Measurements from ENCODE around the gene SCN4B.
"Not testable (repeated sequence)": the region's sequence is repeated elsewhere in the genome, so short reads cannot be mapped to it uniquely, and the experiment has no call there.

The SCN4B gene

GRCh38 chr11:118183691-118184090 is 31.1 kb upstream of the SCN4B start:
- H3K27ac Mint-ChIP-seq; H3K4me3 Mint-ChIP-seq; H3K36me3 Mint-ChIP-seq (ENCODE audit: low read depth); DNase-seq; H3K9me3 Mint-ChIP-seq; H3K4me1 Mint-ChIP-seq (ENCODE audit: low read depth): not testable (repeated sequence)
- H3K27me3 Mint-ChIP-seq: peaks cover 13% of the 10 kb centered on the region

- no peaks in the 10 kb centered on the region for H3K36me3 Mint-ChIP-seq (ENCODE audit: low read depth)
- H3K4me3 Mint-ChIP-seq: no peak overlapping the region
- no peak for DNase-seq
- peaks cover 3% of the 10 kb centered on the region for H3K27me3 Mint-ChIP-seq
- H3K9me3 Mint-ChIP-seq: no peaks in the 10 kb centered on the region
- no peak overlapping the region for H3K27ac Mint-ChIP-seq
- no peaks in the 10 kb centered on the region for H3K4me1 Mint-ChIP-seq (ENCODE audit: low read depth)
These were observed 27.7 kb upstream of the SCN4B start for GRCh38 chr11:118180300-118180703.

- Mint-ChIP-seq H3K4me3 (no peak overlapping the region), H3K27ac (no peak overlapping the region), H3K4me1 (ENCODE audit: low read depth) (peaks cover 2% of the 10 kb centered on the region), H3K36me3 (ENCODE audit: low read depth) (no peaks in the 10 kb centered on the region), H3K27me3 (no peaks in the 10 kb centered on the region), H3K9me3 (no peaks in the 10 kb centered on the region)
- DNase-seq: no peak
These were observed 24.1 kb upstream of the SCN4B start for GRCh38 chr11:118176778-118177134.

GRCh38 chr11:118175993-118176777 is 23.6 kb upstream of the SCN4B start, which contains the start of gene SCN2B:
Gene SCN2B, minus strand, starts transcription at chr11:118176639. Its CDS starts 208 bp downstream, at chr11:118176431.
- H3K27ac Mint-ChIP-seq: no peak within 1 kb of the TSS

GRCh38 chr11:118175031-118175992 is 22.7 kb upstream of the SCN4B start:
- H3K27me3 Mint-ChIP-seq: no peaks in the 10 kb centered on the region
- no peak overlapping the region for H3K4me3 Mint-ChIP-seq
- no peaks in the 10 kb centered on the region for H3K36me3 Mint-ChIP-seq (ENCODE audit: low read depth)
- no peak overlapping the region for H3K27ac Mint-ChIP-seq
- H3K4me1 Mint-ChIP-seq (ENCODE audit: low read depth): peaks cover 4% of the 10 kb centered on the region
- DNase-seq: no peak
- no peaks in the 10 kb centered on the region for H3K9me3 Mint-ChIP-seq

More at GRCh38 chr11:118175993-118176777, 23.6 kb upstream of the SCN4B start, which contains the start of gene SCN2B:
- no peaks in the 10 kb centered on the region for H3K36me3 Mint-ChIP-seq (ENCODE audit: low read depth)
- H3K4me1 Mint-ChIP-seq (ENCODE audit: low read depth): peaks cover 4% of the 10 kb centered on the region
- H3K27me3 Mint-ChIP-seq: no peaks in the 10 kb centered on the region
- no peak for DNase-seq
- H3K4me3 Mint-ChIP-seq: no peak within 1 kb of the TSS
- H3K9me3 Mint-ChIP-seq: no peaks in the 10 kb centered on the region

GRCh38 chr11:118174006-118174567 is 21.5 kb upstream of the SCN4B start:
- Mint-ChIP-seq H3K27me3 (no peaks in the 10 kb centered on the region), H3K27ac (no peak overlapping the region), H3K36me3 (ENCODE audit: low read depth) (no peaks in the 10 kb centered on the region), H3K4me1 (ENCODE audit: low read depth) (peaks cover 4% of the 10 kb centered on the region), H3K4me3 (no peak overlapping the region), H3K9me3 (no peaks in the 10 kb centered on the region)
- no peak for DNase-seq

- H3K4me1 Mint-ChIP-seq (ENCODE audit: low read depth): peaks cover 4% of the 10 kb centered on the region
- no peak overlapping the region for H3K27ac Mint-ChIP-seq
- H3K36me3 Mint-ChIP-seq (ENCODE audit: low read depth): no peaks in the 10 kb centered on the region
- no peak for DNase-seq
- no peak overlapping the region for H3K4me3 Mint-ChIP-seq
- H3K27me3 Mint-ChIP-seq: peaks cover 2% of the 10 kb centered on the region
- no peaks in the 10 kb centered on the region for H3K9me3 Mint-ChIP-seq
These were observed 19.7 kb upstream of the SCN4B start for GRCh38 chr11:118172356-118172755.

GRCh38 chr11:118171269-118172062 is 18.8 kb upstream of the SCN4B start:
- no peaks in the 10 kb centered on the region for H3K9me3 Mint-ChIP-seq
- H3K4me1 Mint-ChIP-seq (ENCODE audit: low read depth): peaks cover 4% of the 10 kb centered on the region
- peaks cover 2% of the 10 kb centered on the region for H3K27me3 Mint-ChIP-seq
- peak; percentile 82 for DNase-seq
- no peaks in the 10 kb centered on the region for H3K36me3 Mint-ChIP-seq (ENCODE audit: low read depth)
- no peak overlapping the region for H3K27ac Mint-ChIP-seq
- H3K4me3 Mint-ChIP-seq: no peak overlapping the region

- H3K27ac Mint-ChIP-seq: no peak overlapping the region
- peaks cover 2% of the 10 kb centered on the region for H3K27me3 Mint-ChIP-seq
- H3K9me3 Mint-ChIP-seq: no peaks in the 10 kb centered on the region
- H3K36me3 Mint-ChIP-seq (ENCODE audit: low read depth): no peaks in the 10 kb centered on the region
- peaks cover 4% of the 10 kb centered on the region for H3K4me1 Mint-ChIP-seq (ENCODE audit: low read depth)
- no peak overlapping the region for H3K4me3 Mint-ChIP-seq
- no peak for DNase-seq
These were observed 18.3 kb upstream of the SCN4B start for GRCh38 chr11:118170882-118171268.

GRCh38 chr11:118170231-118170630 is 17.6 kb upstream of the SCN4B start:
- H3K9me3 Mint-ChIP-seq: no peaks in the 10 kb centered on the region
- DNase-seq: no peak
- H3K4me1 Mint-ChIP-seq (ENCODE audit: low read depth): peaks cover 4% of the 10 kb centered on the region
- peaks cover 2% of the 10 kb centered on the region for H3K27me3 Mint-ChIP-seq
- H3K27ac Mint-ChIP-seq: no peak overlapping the region
- no peaks in the 10 kb centered on the region for H3K36me3 Mint-ChIP-seq (ENCODE audit: low read depth)
- H3K4me3 Mint-ChIP-seq: no peak overlapping the region

GRCh38 chr11:118169300-118170140 is 16.9 kb upstream of the SCN4B start:
- H3K4me1 Mint-ChIP-seq (ENCODE audit: low read depth): peaks cover 4% of the 10 kb centered on the region
- no peak for DNase-seq
- no peak overlapping the region for H3K27ac Mint-ChIP-seq
- H3K36me3 Mint-ChIP-seq (ENCODE audit: low read depth): no peaks in the 10 kb centered on the region
- H3K4me3 Mint-ChIP-seq: no peak overlapping the region
- no peaks in the 10 kb centered on the region for H3K9me3 Mint-ChIP-seq
- peaks cover 3% of the 10 kb centered on the region for H3K27me3 Mint-ChIP-seq

GRCh38 chr11:118168751-118169150 is 16.1 kb upstream of the SCN4B start:
- no peak overlapping the region for H3K4me3 Mint-ChIP-seq
- H3K27me3 Mint-ChIP-seq: peaks cover 6% of the 10 kb centered on the region
- peaks cover 4% of the 10 kb centered on the region for H3K4me1 Mint-ChIP-seq (ENCODE audit: low read depth)
- H3K9me3 Mint-ChIP-seq: no peaks in the 10 kb centered on the region
- no peak overlapping the region for H3K27ac Mint-ChIP-seq
- DNase-seq: no peak
- no peaks in the 10 kb centered on the region for H3K36me3 Mint-ChIP-seq (ENCODE audit: low read depth)

- no peak for DNase-seq
- Mint-ChIP-seq H3K4me3 (no peak overlapping the region), H3K4me1 (ENCODE audit: low read depth) (peaks cover 4% of the 10 kb centered on the region), H3K9me3 (no peaks in the 10 kb centered on the region), H3K27me3 (peaks cover 9% of the 10 kb centered on the region), H3K36me3 (ENCODE audit: low read depth) (no peaks in the 10 kb centered on the region), H3K27ac (no peak overlapping the region)
These were observed 15.7 kb upstream of the SCN4B start for GRCh38 chr11:118168316-118168715.
